ENCODE measurements around the gene TNFAIP6. TPM values are rescaled to one million over a fixed set of nuclear protein-coding genes. Genes with fewer than 3 reads are reported as not detected.
"Not testable (repeated sequence)": the region's sequence is repeated elsewhere in the genome, so short reads cannot be mapped to it uniquely, and the experiment has no call there.

The TNFAIP6 gene
- total and polyA plus RNA-seq, 7 donors: 0.26 to 1.7 (median 1.1) TPM

GRCh38 chr2:151410485-151410834, 53.1 kb downstream of the TNFAIP6 start:
- Histone ChIP-seq H3K27me3 (ENCODE audit: insufficient read depth in 3 of 3, low read length in 2 of 3) (no peaks in the 10 kb centered on the region), H3K4me3 (peak overlapping the region; percentile 89), H3K27ac (peak overlapping the region; percentile 92), H3K36me3 (ENCODE audit: insufficient read depth in 1 of 2, low read depth in 1 of 2) (peaks cover 0 to 42% of the 10 kb centered on the region in 2 donors), H3K9me3 (no peaks in the 10 kb centered on the region), H3K4me1 (no peaks in the 10 kb centered on the region)
- WGBS, 3 donors: 1% methylated on average over 21 of the region's 21 CpGs
- no peak for TF ChIP-seq CTCF (IDR thresholded peaks at IDR 0.05)
- DNase-seq (no peak), ATAC-seq (peak in 2 of 4 donors; percentile 23)
- intact Hi-C loops (cut with DNase I): no loop called here

- no peak overlapping the region for H3K27ac ChIP-seq
- H3K27me3 ChIP-seq (ENCODE audit: insufficient read depth in 3 of 3, low read length in 2 of 3): no peaks in the 10 kb centered on the region
- no peak for DNase-seq
- no peak overlapping the region for H3K4me3 ChIP-seq
- 90 to 93% (median 92%) methylated on average over 3 of the region's 3 CpGs for WGBS, 3 donors
- no peak for ATAC-seq
- peaks cover 9 to 100% of the 10 kb centered on the region in 2 donors for H3K36me3 ChIP-seq (ENCODE audit: insufficient read depth in 1 of 2, low read depth in 1 of 2)
- no peaks in the 10 kb centered on the region for H3K9me3 ChIP-seq
- intact Hi-C loops (cut with DNase I): no loop called here
- no peaks in the 10 kb centered on the region for H3K4me1 ChIP-seq
- TF ChIP-seq CTCF (IDR thresholded peaks at IDR 0.05): no peak
Observed at GRCh38 chr2:151417650-151418049, 60.3 kb downstream of the TNFAIP6 start.

- H3K9me3 ChIP-seq; H3K27me3 ChIP-seq (ENCODE audit: insufficient read depth in 3 of 3, low read length in 2 of 3); H3K27ac ChIP-seq; intact Hi-C loops (cut with DNase I); ATAC-seq; H3K4me3 ChIP-seq; DNase-seq; H3K4me1 ChIP-seq: not testable (repeated sequence)
- H3K36me3 ChIP-seq (ENCODE audit: insufficient read depth in 1 of 2, low read depth in 1 of 2): peaks cover 13 to 86% of the 10 kb centered on the region in 2 donors
- 90 to 98% (median 95%) methylated on average over 12 of the region's 12 CpGs for whole genome bisulfite sequencing, 3 donors
Observed at GRCh38 chr2:151421681-151422080, 64.3 kb downstream of the TNFAIP6 start.

GRCh38 chr2:151422917-151423439, 65.6 kb downstream of the TNFAIP6 start:
- Histone ChIP-seq H3K27me3 (ENCODE audit: insufficient read depth in 3 of 3, low read length in 2 of 3) (no peaks in the 10 kb centered on the region), H3K4me3 (no peak overlapping the region), H3K9me3 (no peaks in the 10 kb centered on the region), H3K36me3 (ENCODE audit: insufficient read depth in 1 of 2, low read depth in 1 of 2) (peaks cover 13 to 73% of the 10 kb centered on the region in 2 donors), H3K27ac (no peak overlapping the region), H3K4me1 (no peaks in the 10 kb centered on the region)
- ATAC-seq (no peak), DNase-seq (no peak)
- intact Hi-C loops (cut with DNase I): no loop called here
- WGBS, 3 donors: 70 to 74% (median 74%) methylated on average over 3 of the region's 3 CpGs
- no peak for TF ChIP-seq CTCF (IDR thresholded peaks at IDR 0.05)

- no peak for ATAC-seq
- Histone ChIP-seq H3K4me1 (no peaks in the 10 kb centered on the region), H3K9me3 (no peaks in the 10 kb centered on the region), H3K36me3 (ENCODE audit: insufficient read depth in 1 of 2, low read depth in 1 of 2) (peaks cover 13 to 68% of the 10 kb centered on the region in 2 donors), H3K4me3 (no peak overlapping the region), H3K27me3 (ENCODE audit: insufficient read depth in 3 of 3, low read length in 2 of 3) (no peaks in the 10 kb centered on the region), H3K27ac (no peak overlapping the region)
- 96 to 97% (median 96%) methylated on average over 3 of the region's 3 CpGs for WGBS, 3 donors
- no peak for TF ChIP-seq CTCF (IDR thresholded peaks at IDR 0.05)
- DNase-seq: no peak
- intact Hi-C loops (cut with DNase I): no loop called here
Observed at GRCh38 chr2:151423760-151424159, 66.4 kb downstream of the TNFAIP6 start.

Other genes with a start within 250 kb of the TNFAIP6 start
- 1 to 10 TPM in 3 of 4 donors, under 1 TPM in 1; 0.68 to 3.1 (median 1.1) TPM for gene RBM43, start 95.7 kb upstream of the TNFAIP6 start, total RNA-seq
- gene RBM43, start 95.7 kb upstream of the TNFAIP6 start, polyA plus RNA-seq: 1 to 10 TPM in 1 of 3 donors, under 1 TPM in 2; 0.52 to 1.8 (median 0.64) TPM
- gene NMI, start 67.9 kb upstream of the TNFAIP6 start, total RNA-seq: 1 to 10 TPM; 2.6 to 5.2 (median 3.3) TPM
- 1 to 10 TPM; 2.0 to 5.2 (median 3.8) TPM for gene NMI, start 67.9 kb upstream of the TNFAIP6 start, polyA plus RNA-seq
- gene RIF1, start 52.3 kb downstream of the TNFAIP6 start, total RNA-seq: 10 to 100 TPM; 17.5 to 35.0 (median 22.5) TPM
- gene RIF1, start 52.3 kb downstream of the TNFAIP6 start, polyA plus RNA-seq: 10 to 100 TPM in 1 of 3 donors, 1 to 10 TPM in 2; 3.7 to 11.2 (median 3.8) TPM

All from psoas muscle (tissue), 8 donors.